ENCODE results near the gene JAK1.
A peak's percentile ranks its signal among the peaks of the same experiment; 100 is the strongest.
"Not testable (repeated sequence)": the region's sequence is repeated elsewhere in the genome, so short reads cannot be mapped to it uniquely, and the experiment has no call there.

Gene JAK1

DNA sequence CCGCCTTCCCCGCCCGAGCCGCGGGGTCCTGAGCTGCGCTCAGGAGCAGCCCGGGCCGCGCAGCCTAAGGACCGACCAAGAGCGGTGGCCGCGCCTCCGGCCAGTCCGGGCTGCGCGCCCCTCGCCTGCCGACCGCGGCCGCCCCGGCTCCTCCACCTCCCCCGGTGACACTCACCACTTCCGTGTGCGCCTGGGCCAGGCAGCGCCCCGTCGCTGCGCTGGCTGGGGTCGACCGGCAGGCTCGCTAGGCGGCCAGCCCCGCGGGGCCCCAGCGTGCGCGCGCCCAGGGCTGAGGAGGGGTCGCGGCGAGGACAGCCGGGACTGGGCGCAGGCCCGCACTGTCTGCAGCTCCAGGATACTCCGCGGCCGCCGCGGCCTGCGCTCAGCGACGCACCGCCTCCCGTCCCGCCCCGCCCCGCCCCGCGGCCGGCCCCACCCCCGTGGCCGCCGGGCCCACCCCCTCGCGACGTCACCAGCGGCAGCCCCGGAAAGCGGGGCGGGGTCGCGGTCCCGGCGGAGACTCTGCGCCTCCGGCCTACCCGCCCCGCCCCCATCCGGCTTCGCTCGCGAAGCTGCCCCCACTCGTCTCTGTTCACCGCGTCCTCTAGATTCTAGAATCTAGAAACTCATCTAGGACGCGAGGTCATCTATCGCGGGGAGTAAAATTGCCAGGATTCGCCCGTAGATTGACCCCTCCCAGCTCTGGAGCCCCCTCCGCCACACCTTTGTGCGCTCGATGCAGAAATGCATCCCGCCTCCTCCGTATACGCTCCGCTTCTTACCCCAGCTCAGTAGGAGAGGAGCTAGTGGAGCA, at the start of gene JAK1:
JAK1 (minus strand) TSS at position 392 of the 814 bp plus-strand sequence. CDS start 80,285 bp downstream, outside the sequence.
- DNase-seq (ENCODE audit: low read depth), result peak; percentile 88

DNA sequence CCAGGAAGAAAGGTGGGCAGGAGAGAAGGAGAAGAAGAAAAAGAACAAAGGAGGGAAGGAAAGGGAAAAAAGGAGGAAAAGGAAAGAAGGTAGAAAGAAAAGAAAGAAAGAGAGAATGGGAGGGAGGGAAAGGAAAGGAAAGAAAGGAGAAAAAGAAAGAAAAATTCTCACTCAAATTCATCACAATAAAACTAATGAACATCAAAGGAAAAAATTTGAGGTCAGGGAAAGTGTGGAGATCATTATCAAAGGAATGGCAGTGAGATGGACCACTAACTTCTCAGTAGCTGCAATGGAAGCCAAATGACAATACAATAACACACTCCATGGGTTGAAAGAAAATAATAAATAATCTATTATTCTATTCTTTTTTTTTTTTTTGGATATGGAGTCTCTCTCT, 48.0 kb upstream of the JAK1 start:
- no peak for DNase-seq (ENCODE audit: low read depth)

DNA sequence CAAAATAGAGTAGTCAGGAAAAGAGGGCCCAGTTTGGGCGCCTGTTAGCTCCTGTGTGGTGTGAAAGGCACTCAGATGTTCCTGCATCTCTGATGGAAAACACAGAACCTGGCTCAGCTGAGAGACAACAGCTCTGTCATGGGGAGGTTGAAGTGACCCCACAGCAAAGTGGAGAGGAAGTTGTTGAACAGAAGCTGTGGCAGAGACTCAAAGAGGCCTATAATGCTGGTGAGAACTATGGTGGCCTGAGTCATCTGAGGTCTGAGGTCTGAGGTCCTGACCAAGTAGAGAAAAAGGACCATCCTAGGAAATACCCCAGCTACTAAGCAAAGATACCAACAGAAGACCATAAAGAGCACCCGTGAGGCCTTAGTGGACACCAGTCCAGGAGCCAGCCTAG, 45.6 kb upstream of the JAK1 start:
- no peak for DNase-seq (ENCODE audit: low read depth)

DNA sequence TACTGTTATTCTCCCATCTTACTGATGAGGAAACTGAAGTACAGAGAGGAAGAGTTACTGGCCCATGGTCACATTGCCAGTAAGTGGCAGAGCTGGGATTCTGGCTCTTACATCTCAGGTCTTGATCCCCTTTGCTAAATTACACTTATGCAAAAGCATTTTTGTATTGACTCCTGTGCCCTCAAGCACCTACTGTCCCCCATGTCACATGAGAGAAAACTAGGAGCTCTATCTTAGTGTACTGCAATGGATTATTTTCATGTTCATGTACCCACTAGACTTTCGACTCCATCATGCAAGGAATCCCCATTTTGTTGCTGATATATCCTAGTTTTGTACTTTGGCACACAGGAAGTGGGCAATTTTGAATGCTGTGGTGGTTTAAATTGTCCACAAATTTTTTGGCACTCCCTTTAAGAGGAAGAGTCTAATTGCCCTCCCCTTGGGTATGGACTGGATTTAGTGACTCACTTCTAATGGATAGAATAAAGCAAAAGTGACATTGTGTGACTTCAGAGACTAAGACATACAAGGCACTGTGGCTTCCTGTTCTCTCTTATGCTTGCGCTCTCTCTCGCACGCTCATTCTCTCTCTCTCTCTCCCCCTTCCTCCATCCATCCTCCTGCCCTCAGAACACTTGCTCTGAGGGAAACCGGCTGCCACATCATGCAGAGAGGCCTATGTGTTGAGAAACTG, 43.5 kb upstream of the JAK1 start:
- no peak for DNase-seq (ENCODE audit: low read depth)

DNA sequence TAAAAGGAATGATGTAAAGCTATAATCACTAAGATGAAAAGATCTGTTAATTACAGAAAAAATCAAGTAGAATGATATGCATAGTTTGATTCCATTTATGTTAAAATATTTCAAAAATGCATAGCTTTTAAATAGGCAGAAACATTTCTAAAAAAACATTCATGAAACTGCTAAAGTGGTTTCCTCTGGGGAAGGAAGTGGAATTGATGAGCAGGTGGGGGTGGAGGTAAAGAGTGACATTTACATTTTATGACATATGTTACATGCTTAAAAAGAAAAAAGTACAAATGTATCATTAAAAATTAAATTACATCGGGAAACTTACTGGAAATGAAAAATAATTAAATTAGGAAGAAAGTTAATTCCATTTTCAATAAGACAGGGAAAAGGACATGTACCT, 42.8 kb upstream of the JAK1 start:
- no peak for DNase-seq (ENCODE audit: low read depth)

DNA sequence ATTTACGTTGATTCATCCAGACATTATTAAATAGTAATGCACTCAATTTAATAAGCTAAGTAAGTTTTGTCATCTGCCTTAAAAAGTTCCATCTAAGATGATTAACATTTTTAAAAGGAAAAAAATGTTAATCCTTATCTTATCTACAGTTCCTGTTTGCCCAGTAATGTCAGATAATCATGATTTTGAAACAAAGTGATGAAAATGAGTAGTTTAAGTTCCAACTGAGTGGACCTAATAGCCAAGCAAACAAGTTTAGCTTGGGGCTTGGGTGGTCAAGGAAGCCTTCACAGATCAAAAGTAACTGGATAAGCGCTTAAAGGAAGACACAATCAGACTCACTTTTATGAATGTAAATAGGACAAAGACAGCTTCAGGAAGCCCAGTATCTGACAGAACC, 40.5 kb upstream of the JAK1 start:
- DNase-seq (ENCODE audit: low read depth), result no peak

DNA sequence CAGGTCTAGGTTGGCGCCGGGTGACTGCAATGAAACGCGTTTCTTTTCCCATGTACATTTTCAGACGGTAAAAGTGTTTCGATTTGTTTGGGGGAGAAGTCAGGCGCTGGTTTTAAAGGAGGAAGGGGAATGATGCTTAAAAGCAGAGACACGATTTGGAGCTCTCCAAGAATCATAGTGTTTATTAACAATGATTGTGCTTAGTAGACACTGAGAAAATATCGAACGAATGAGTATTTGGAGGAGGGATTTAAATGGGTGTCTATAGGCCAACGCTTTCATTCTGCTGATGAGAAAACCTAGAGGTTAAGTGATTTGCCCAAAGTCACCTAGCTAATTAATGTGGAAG, 36.9 kb upstream of the JAK1 start:
- no peak for DNase-seq (ENCODE audit: low read depth)

DNA sequence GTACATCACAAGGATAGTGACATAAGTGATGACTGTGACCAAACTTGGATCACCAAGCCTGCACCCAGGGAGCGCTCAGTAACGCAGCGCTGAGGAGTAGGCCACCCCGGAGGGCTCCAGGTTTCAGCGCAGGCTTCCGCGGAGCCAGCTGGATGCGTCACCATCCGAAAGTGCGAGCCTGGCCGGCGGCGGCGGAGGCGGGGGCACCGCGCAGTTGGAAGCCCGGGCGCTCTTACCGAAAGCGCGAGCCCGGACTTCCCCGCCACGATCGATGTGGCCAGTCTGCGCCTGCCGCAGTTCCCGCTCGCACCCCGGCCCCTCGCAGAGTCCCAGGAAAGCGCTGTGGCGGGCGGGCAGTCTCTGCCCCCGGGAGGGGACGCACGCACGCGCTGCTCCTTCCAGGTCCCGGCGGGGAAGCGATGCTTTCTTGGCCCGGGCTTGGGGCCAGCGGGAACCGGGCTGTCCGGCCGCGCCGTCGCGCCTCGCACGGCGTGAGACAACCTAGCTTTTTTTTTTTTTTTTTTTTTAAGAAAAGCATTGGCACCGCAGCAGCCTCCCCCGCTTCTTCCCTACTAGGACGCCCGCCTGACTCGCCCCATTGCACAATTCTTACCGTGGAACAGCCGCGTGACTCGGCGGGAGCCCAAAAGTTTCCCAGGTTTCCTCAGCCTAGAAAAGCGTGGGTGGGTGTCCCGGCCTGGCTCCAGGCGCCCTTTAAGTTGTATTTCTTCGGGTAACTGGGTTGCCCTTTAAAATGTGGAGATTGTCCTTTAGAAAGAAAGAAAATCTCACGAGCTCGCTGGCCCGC, 36.4 kb upstream of the JAK1 start:
- DNase-seq (ENCODE audit: low read depth), result peak; percentile 65

DNA sequence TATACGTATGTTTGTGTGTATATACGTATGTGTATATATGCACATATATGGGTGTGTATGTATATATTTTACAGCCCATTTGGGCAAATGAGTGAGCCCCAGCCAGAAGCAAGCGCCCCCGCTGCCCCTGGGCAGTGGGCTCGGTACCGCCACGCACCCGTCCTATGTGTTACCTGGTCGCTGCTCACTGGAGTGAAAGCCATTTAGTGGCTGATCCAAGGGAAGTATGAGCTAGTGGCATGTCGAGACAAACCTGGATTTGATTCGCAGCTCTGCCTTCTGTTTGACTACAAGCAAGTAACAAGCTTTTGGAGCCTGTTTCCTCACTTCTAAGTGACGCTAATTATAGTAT, 35.8 kb upstream of the JAK1 start:
- no peak for DNase-seq (ENCODE audit: low read depth)

DNA sequence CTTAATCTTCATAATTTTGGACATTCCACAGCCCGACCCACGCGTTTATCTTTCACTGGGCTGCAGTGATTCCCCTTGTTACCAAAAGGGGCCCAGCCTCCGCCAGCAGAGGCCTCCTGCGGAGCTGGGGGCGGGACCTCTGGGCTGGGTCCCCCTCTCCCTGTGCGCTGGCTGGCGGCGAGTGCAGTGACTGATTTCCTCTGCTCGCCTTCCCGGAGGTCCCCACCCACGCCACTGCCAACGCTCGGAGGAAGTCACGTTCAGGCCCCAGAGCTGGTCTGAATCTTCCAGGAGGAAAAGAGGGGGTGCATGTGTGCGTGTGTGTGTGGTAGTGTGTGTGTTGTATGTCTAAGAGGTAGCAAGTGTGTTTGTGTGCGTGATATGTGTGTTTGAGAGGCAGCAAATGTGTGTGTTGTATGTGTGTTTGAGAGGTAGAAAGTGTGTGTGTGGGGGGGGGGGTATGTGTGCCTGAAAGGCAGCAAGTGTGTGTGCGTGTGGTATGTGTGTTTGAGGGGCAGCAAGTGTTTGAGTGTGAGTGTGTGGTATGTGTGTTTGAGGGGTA, 35.0 kb upstream of the JAK1 start:
- DNase-seq (ENCODE audit: low read depth), result peak; percentile 78

DNA sequence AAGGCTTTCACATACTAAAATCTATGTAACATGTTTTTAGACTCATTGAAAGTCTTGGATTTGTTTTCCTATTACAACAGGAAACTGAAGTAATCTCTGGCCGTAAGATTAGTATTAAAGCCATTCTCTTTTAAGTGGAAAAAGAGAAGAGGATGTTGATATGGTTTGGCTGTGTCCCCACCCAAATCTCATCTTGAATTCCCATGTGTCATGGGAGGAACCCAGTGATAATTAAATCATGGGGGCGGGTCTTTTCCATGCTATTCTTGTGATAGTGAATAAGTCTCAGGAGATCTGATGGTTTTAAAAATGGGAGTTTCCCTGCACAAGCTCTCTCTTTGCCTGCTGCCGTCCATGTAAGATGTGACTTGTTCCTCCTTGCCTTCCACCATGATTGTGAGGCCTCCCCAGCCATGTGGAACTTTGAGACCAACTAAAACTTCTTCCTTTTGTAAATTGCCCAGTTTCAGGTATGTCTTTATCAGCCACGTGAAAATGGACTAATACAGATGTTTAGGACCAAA, 32.1 kb upstream of the JAK1 start:
- not testable (repeated sequence) for DNase-seq (ENCODE audit: low read depth)

DNA sequence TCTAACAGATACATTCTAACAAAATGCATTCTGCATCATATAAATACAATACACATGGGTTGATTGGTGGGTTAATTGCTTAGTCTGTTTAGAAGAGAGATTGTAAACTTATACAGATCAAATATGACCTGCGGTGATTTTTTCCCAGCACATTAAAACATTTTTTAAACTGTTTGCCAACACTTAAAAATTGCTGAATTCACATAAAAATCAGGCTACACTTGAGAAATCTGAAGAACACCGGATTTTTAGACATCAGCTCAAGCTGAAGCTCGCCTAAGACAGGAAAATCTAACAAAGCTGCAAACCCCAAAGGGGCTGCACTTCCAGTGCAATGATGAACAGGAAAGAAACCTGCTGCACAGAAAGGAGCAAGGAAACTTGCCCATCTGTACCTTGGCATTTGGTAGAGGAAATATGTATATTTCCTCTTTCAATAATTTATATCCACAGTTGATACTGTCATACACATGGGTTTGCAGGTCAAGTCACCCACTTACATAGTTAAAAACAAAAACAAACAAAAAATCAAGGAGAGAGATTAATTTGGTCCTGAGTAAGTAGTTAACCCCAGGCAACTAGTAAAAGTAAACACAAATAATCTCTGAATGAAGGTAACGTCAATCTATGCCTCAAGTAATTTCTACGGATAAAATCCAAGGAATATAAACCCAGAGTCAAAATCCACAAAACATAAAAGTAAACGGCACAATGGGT, 30.4 kb upstream of the JAK1 start:
- DNase-seq (ENCODE audit: low read depth), result no peak

DNA sequence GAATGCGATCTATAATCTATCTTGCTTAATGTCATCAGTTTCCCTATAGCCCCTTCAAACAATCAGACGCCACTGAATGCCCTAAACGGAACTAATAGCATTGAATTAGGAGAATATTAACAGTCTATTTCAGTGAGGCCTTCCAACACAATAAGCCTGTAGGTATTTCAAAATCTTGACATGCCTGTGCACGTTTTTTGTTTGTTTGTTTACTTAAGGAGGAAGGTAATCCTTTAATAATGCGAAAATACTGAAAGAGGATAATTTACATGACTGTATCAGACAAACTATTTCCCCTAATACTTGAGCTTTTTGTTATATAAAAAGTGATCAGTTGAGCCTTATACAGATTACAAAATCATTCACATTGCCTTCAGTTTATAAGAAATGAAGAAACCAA, 29.0 kb upstream of the JAK1 start:
- DNase-seq (ENCODE audit: low read depth), result no peak

DNA sequence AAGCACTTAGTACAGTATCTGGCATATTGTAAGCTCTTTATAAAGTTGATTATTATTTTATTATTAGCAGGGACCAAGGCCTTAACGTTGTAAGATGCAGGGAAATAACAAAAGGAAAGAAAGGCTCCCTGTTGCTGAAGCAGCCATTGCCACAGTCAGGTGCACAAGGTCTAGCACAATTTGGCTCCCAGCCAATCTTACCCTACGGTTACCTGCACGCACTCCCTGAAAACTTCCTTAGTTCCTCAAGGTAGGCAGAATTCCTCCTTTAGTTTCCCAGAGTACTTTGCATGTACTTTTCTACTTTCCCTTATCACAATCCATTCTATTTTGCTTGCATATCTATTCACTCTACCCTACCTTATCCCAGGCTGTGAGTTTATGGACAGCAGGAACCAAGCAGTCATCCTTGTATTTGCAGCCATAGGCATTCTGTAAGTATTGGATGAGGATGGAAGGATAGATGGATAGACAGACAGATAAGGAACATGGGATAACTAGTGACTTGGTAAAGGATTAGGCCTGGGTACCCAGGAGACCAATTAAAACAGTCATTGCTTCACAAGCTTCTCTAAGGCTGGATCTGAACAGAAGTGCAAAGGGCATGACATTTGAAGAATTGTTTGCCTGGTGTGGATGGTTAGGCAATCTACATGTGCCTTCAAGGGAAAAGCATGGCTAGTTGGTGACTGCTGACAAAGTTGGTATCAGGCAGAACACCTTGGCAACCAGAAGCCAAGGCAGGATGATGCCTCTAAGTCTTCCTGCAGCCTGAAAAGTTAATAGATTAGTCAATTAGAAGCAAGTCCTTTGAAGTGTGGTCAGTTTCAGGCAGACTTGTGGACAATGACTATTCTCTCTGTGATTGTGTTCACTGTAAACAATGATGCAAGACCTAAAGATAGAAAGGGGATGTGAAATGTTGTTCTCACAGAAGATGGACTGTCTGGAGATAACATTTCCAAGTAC, 20.8 kb upstream of the JAK1 start:
- DNase-seq (ENCODE audit: low read depth), result no peak

DNA sequence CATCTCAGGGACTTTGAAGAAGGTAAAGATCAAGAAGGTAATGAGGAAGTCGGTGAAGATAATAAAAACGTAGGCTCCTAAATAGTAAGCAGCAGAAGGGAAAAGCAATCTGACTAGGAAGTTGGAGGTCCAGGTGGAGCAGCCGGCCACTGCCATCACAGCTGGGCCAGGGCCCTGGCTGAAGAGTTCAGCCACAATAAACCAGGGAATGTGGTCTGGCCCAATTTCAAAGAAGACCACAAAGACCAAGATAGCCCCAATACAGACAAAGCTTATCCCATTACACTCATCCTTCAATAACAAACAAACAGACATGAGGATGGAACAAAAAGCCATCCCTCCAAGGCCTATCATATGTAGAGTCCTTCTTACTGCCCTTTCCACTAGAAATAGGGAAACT, 18.4 kb upstream of the JAK1 start:
- no peak for DNase-seq (ENCODE audit: low read depth)

DNA sequence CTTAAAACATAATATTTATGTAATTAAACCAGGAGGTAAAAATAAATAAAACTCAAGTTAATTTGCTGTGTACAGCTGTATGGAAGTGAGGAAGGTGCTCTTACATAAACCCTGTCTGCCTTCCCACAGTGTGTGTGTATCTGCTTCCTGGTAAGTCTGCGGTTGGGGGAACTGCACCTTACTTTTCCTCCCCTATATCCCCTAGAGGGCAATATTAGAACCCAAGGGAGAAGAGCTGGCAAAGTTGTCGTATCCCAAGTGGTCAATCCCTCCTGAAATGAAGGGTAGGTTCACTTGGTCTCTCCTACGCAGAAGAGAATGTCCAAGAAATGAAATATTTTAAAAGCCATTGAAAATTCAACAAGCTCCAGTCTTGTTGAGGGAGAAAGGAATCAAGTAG, 17.8 kb upstream of the JAK1 start:
- DNase-seq (ENCODE audit: low read depth), result no peak

DNA sequence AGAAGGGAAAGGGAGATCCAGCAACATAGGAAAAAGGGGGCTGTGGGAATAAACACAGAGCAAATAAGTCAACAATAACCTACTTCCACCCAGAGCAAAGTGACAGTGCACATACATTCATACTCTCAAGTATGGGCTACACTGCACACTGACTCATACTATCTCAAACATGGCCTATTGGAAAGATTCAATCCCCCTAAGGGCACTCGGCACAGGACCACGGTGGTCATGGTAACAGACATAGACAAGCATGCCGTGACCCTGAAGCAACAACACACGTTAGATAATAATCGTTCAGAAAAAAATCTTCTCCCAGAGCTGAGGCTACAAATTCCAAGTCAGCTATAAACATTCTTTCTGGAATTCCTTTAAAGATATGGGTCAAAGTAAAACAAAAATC, 16.8 kb upstream of the JAK1 start:
- no peak for DNase-seq (ENCODE audit: low read depth)

DNA sequence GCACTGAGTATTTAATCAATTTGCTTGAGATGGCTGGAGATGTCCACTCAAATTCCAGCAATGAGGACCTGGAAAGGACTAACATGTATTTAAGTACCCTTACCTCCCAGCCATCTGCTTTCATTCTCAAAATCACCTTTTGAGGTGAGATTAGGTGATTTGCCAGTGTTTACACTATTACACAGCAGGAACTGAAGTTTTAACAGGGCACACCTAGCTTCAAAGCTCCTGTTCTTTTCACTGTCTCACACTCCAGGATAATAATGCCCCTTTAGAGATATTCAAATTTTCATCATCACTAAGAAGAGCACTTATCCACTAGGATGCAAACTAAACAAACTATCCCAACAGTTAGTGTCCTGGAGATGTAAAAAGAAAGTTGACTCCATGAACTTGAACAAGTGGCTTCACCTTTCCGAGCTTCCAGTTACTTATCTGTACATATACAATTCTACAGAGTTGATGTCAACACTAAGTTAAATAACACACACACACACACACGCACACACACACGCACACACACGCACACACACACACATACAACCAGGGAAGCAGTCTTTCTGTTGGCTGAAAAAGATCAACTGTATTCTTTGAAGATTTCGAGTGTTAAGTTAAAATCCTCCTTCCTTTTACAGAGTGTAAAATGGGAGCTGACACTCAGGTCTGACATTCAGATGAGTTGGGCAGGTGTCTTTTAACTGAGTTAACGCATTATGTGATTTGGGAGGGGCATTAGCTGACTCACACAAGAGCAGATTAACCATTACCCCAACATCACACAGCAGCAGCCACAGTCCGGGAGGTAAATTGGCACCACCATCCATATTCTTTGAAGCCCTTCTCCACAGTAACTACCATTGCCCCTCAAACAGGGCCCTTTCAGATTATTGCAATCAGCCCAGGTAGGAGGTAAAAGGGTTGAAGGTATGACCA, 15.5 kb upstream of the JAK1 start:
- DNase-seq (ENCODE audit: low read depth), result no peak

Data from activated T-cell treated with anti-CD3 and anti-CD28 coated beads for 48 hours (primary cell).